Sigmoid colon (tissue), 4 donors: ENCODE measurements around the gene SFMBT2.

Experiments used
- CTCF ChIP-seq, 4 experiments: fragments of 450-650 bp in 3 of 4; fragments of 200-600 bp in 1 of 4; IDR thresholded peaks; one replicate each; pipeline ENCODE4 v1.5.1; 2016 to 2019; ENCODE audit warnings: antibody characterized with exemption in 4 of 4, mild to moderate bottlenecking in 3 of 4, moderate library complexity in 2 of 4
- EP300 ChIP-seq, 4 donors: sonication (generic); formaldehyde crosslinking; IDR thresholded peaks; one replicate each; pipeline ENCODE4 v1.6.1; 2017; ENCODE audit warnings: antibody characterized with exemption in 4 of 4
- POLR2A ChIP-seq, 2 donors: fragments of 450-650 bp; IDR thresholded peaks; one replicate each; pipeline ENCODE4 v1.6.1; 2016; ENCODE audit warnings: antibody characterized with exemption in 2 of 2, mild to moderate bottlenecking in 2 of 2, moderate library complexity in 2 of 2
- POLR2AphosphoS5 ChIP-seq, 4 donors: sonication (generic); formaldehyde crosslinking; IDR thresholded peaks; one replicate each; pipeline ENCODE4 v1.6.1; 2017; ENCODE audit warnings: antibody characterized with exemption in 4 of 4

- TF ChIP-seq CTCF (IDR thresholded peaks at IDR 0.05) (no peak), POLR2A (IDR thresholded peaks at IDR 0.05) (no peak), POLR2AphosphoS5 (IDR thresholded peaks at IDR 0.05) (no peak), EP300 (IDR thresholded peaks at IDR 0.05) (no peak)
Measured at GRCh38 chr10:7248148-7248547, 162.7 kb downstream of the SFMBT2 start.
